CD14-positive monocyte (primary cell): ENCODE measurements around the gene NUP42. TPM values are rescaled to one million over a fixed set of nuclear protein-coding genes. Genes with fewer than 3 reads are reported as not detected.

Experiments
- DNase-seq, 3 donors: peaks; one replicate each; pipeline ENCODE4 v3.0.0-alpha.2; 2011 to 2022
- H2AFZ ChIP-seq: 2 replicates; pipeline ENCODE4 v1.6.0; 2012; ENCODE audit warnings: mild to moderate bottlenecking, low read depth, low read length, inconsistent platforms; ENCODE audit not compliant: insufficient read depth, poor library complexity, severe bottlenecking
- H3K27ac ChIP-seq, 2 donors: 1 replicate in 1 of 2; 2 replicates in 1 of 2; pipeline ENCODE4 v1.5.1; 2012 to 2013; ENCODE audit warnings: low read length in 2 of 2, control low read depth in 1 of 2, inconsistent platforms in 1 of 2, low read depth in 1 of 2, mild to moderate bottlenecking in 1 of 2
- H3K27me3 ChIP-seq, 2 donors: one replicate each; pipeline versions ENCODE4 v1.6.0 to v1.6.1; 2011 to 2013; ENCODE audit warnings: low read length in 2 of 2; ENCODE audit not compliant: control insufficient read depth in 2 of 2, insufficient read depth in 2 of 2
- H3K36me3 ChIP-seq, 2 donors: replicated peaks in 1 of 2; 1 replicate in 1 of 2; 2 replicates in 1 of 2; pipeline versions ENCODE4 v1.5.1 to v1.6.1; 2012 to 2013; ENCODE audit warnings: low read length in 2 of 2, control low read depth in 1 of 2, inconsistent platforms in 1 of 2, mild to moderate bottlenecking in 1 of 2; ENCODE audit not compliant: insufficient read depth in 2 of 2, control insufficient read depth in 1 of 2
- H3K4me1 ChIP-seq, 2 donors: 1 replicate in 1 of 2; 2 replicates in 1 of 2; pipeline versions ENCODE4 v1.5.1 to v1.6.1; 2012 to 2013; ENCODE audit warnings: low read length in 2 of 2, control low read depth in 1 of 2, inconsistent platforms in 1 of 2, mild to moderate bottlenecking in 1 of 2, moderate library complexity in 1 of 2; ENCODE audit not compliant: insufficient read depth in 2 of 2, control insufficient read depth in 1 of 2
- H3K4me2 ChIP-seq: replicated peaks from 2 replicates; pipeline ENCODE3; 2012; ENCODE audit warnings: low read length, moderate library complexity, mild to moderate bottlenecking; ENCODE audit not compliant: poor library complexity, severe bottlenecking; ENCODE audit errors: extremely low read depth
- H3K4me3 ChIP-seq, 3 experiments: fragments of 200-600 bp in 1 of 3; sonication (generic) in 1 of 3; replicated peaks in 1 of 3; 1 replicate in 2 of 3; 2 replicates in 1 of 3; pipeline ENCODE4 v1.5.1; 2011 to 2013; ENCODE audit warnings: low read length in 3 of 3, mild to moderate bottlenecking in 3 of 3, control low read depth in 2 of 3, low read depth in 2 of 3, inconsistent platforms in 1 of 3, moderate library complexity in 1 of 3
- H3K79me2 ChIP-seq: 2 replicates; pipeline ENCODE4 v1.6.0; 2012; ENCODE audit warnings: mild to moderate bottlenecking, control low read depth, inconsistent platforms, low read length, moderate library complexity; ENCODE audit not compliant: insufficient read depth
- H3K9ac ChIP-seq: 2 replicates; pipeline ENCODE4 v1.6.0; 2017; ENCODE audit warnings: low read length, mild to moderate bottlenecking; ENCODE audit not compliant: insufficient read depth, poor library complexity, severe bottlenecking
- H3K9me3 ChIP-seq, 2 donors: replicated peaks in 1 of 2; 1 replicate in 1 of 2; 2 replicates in 1 of 2; pipeline versions ENCODE4 v1.5.1 to v1.6.1; 2012 to 2013; ENCODE audit warnings: low read length in 2 of 2, control low read depth in 1 of 2; ENCODE audit not compliant: control insufficient read depth in 1 of 2, insufficient read depth in 1 of 2
- H4K20me1 ChIP-seq: 2 replicates; pipeline ENCODE4 v1.6.0; 2012; ENCODE audit warnings: mild to moderate bottlenecking, low read length, control low read depth, moderate library complexity; ENCODE audit not compliant: insufficient read depth
- H3K27ac Mint-ChIP-seq, 7 donors: one replicate each; pipeline ENCODE4 v1.8.0; 2020; ENCODE audit warnings: mild to moderate bottlenecking in 7 of 7, mixed read lengths in 7 of 7, moderate library complexity in 6 of 7, inconsistent platforms in 2 of 7
- H3K27me3 Mint-ChIP-seq, 3 donors: one replicate each; pipeline ENCODE4 v1.8.0; 2021 to 2022; ENCODE audit warnings: low read depth in 3 of 3, mild to moderate bottlenecking in 3 of 3, mixed read lengths in 3 of 3, moderate library complexity in 3 of 3, inconsistent platforms in 1 of 3
- H3K36me3 Mint-ChIP-seq, 2 donors: one replicate each; pipeline ENCODE4 v1.8.0; 2020; ENCODE audit warnings: mixed read lengths in 2 of 2, inconsistent platforms in 1 of 2, mild to moderate bottlenecking in 1 of 2
- H3K4me1 Mint-ChIP-seq: one replicate; pipeline ENCODE4 v1.8.0; 2020; ENCODE audit warnings: mild to moderate bottlenecking, mixed read lengths
- H3K4me3 Mint-ChIP-seq, 2 donors: one replicate each; pipeline ENCODE4 v1.8.0; 2020; ENCODE audit warnings: mild to moderate bottlenecking in 2 of 2, mixed read lengths in 2 of 2, moderate library complexity in 1 of 2
- H3K9me3 Mint-ChIP-seq, 7 donors: one replicate each; pipeline ENCODE4 v1.8.0; 2020 to 2022; ENCODE audit warnings: mixed read lengths in 7 of 7, mild to moderate bottlenecking in 6 of 7, moderate library complexity in 6 of 7, inconsistent platforms in 2 of 7
- CTCF ChIP-seq: fragments of 200-600 bp; IDR thresholded peaks from one replicate; pipeline ENCODE4 v1.8.0; 2022; ENCODE audit warnings: antibody characterized with exemption, mild to moderate bottlenecking
- WGBS: methylation state at CpG from one replicate; pipeline ENCODE4 v1.1.5; 2013; ENCODE audit warnings: missing lambda C conversion rate; ENCODE audit not compliant: insufficient coverage; 5-methylcytosine and 5-hydroxymethylcytosine counted together
- intact Hi-C, 2 donors: fragments of 100-400 bp; cut with micrococcal nuclease; formaldehyde crosslinking; loops; one replicate each; pipeline versions ENCODE4 v1.15.0 to v1.15.1; 2023
- polyA plus RNA-seq, 3 donors: library from polyadenylated mRNA; depleted of rRNA in 1 of 3; unstranded in 2 of 3; stranded (reverse) in 1 of 3; fragments of 300-500 nt in 2 of 3; fragments of >200 nt in 1 of 3; fragmentation: Illumina TruSeq in 2 of 3; gene quantifications; 1 replicate in 2 of 3; 2 replicates in 1 of 3; pipeline ENCODE4 v1.2.3, GENCODE V29; 2012 to 2021

The NUP42 gene
- polyA plus RNA-seq, 3 donors: 26.3 to 54.6 (median 28.5) TPM

- intact Hi-C loops: loop anchor here in 1 of 2 donors (5.0 to 10.0 kb wide), 2 partner anchors 32 to 55 kb away; partner anchors contain the start of gene NUP42
- H3K79me2 ChIP-seq: no peaks in the 10 kb centered on the region
- no peaks in the 10 kb centered on the region for H4K20me1 ChIP-seq
- no peak for TF ChIP-seq CTCF
- no peaks in the 10 kb centered on the region for H3K36me3 ChIP-seq
- no peak overlapping the region for H3K4me2 ChIP-seq
- no peaks in the 10 kb centered on the region for H3K36me3 Mint-ChIP-seq
- DNase-seq: no peak
- no peaks in the 10 kb centered on the region for H3K27me3 ChIP-seq
- no peaks in the 10 kb centered on the region for H3K9me3 Mint-ChIP-seq
- H3K27me3 Mint-ChIP-seq: peaks cover 0 to 6% (median 4%) of the 10 kb centered on the region in 3 donors
- no peak overlapping the region for H3K27ac Mint-ChIP-seq
- H3K4me3 ChIP-seq: no peak overlapping the region
- H3K4me1 ChIP-seq: peaks cover 8 to 10% of the 10 kb centered on the region in 2 donors
- peaks cover 11% of the 10 kb centered on the region for H3K4me1 Mint-ChIP-seq
- no peak overlapping the region for H2AFZ ChIP-seq
- H3K4me3 Mint-ChIP-seq: no peak overlapping the region
- WGBS: 90% methylated on average over 2 of the region's 5 CpGs
- no peak overlapping the region for H3K27ac ChIP-seq
- H3K9ac ChIP-seq: no peak overlapping the region
- H3K9me3 ChIP-seq: no peaks in the 10 kb centered on the region
Observed at GRCh38 chr7:23239698-23240097, 57.9 kb downstream of the NUP42 start.

- peaks cover 2 to 6% (median 2%) of the 10 kb centered on the region in 3 donors for H3K27me3 Mint-ChIP-seq
- H4K20me1 ChIP-seq: no peaks in the 10 kb centered on the region
- no peak for TF ChIP-seq CTCF
- peaks cover 23% of the 10 kb centered on the region for H3K4me1 Mint-ChIP-seq
- no peak overlapping the region for H3K27ac ChIP-seq
- no peak overlapping the region for H3K4me3 ChIP-seq
- H3K4me2 ChIP-seq: peak overlapping the region; percentile 9
- intact Hi-C loops: loop anchor here in 1 of 2 donors (5.0 to 10.0 kb wide), 2 partner anchors 35 to 58 kb away; partner anchors contain the start of gene NUP42
- H3K9ac ChIP-seq: no peak overlapping the region
- 13% methylated on average over 1 of the region's 3 CpGs for WGBS
- H3K79me2 ChIP-seq: no peaks in the 10 kb centered on the region
- no peaks in the 10 kb centered on the region for H3K27me3 ChIP-seq
- H3K4me3 Mint-ChIP-seq: no peak overlapping the region
- H3K36me3 Mint-ChIP-seq: no peaks in the 10 kb centered on the region
- peak; percentile 72 to 85 (median 79) for DNase-seq
- H3K36me3 ChIP-seq: no peaks in the 10 kb centered on the region
- H3K27ac Mint-ChIP-seq: peak overlapping the region in 4 of 7 donors; percentile 30 to 60 (median 43)
- H2AFZ ChIP-seq: no peak overlapping the region
- no peaks in the 10 kb centered on the region for H3K9me3 ChIP-seq
- peaks cover 18 to 19% of the 10 kb centered on the region in 2 donors for H3K4me1 ChIP-seq
- no peaks in the 10 kb centered on the region for H3K9me3 Mint-ChIP-seq
Observed at GRCh38 chr7:23242321-23242720, 60.5 kb downstream of the NUP42 start.
